ENCODE results near the gene CDC42EP5.

DNA sequence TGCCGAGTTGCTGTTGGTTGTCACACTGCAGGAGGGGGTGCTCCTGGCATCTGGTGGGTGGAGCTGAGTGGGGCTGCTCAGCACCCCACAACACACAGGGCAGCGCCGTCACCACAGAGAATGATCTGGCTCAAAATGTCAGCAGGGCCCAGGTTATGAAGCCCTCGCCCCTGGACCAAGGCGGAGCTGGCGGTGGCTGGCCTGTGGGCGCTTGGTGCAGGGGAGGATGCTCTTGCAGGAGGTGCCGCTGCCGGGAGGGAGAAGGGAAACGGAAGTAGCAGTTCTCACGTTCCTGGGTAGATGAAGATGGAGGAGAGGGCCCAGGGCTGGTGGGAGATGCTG, 38.3 kb downstream of the CDC42EP5 start:
- TF ChIP-seq, protein P1, sequence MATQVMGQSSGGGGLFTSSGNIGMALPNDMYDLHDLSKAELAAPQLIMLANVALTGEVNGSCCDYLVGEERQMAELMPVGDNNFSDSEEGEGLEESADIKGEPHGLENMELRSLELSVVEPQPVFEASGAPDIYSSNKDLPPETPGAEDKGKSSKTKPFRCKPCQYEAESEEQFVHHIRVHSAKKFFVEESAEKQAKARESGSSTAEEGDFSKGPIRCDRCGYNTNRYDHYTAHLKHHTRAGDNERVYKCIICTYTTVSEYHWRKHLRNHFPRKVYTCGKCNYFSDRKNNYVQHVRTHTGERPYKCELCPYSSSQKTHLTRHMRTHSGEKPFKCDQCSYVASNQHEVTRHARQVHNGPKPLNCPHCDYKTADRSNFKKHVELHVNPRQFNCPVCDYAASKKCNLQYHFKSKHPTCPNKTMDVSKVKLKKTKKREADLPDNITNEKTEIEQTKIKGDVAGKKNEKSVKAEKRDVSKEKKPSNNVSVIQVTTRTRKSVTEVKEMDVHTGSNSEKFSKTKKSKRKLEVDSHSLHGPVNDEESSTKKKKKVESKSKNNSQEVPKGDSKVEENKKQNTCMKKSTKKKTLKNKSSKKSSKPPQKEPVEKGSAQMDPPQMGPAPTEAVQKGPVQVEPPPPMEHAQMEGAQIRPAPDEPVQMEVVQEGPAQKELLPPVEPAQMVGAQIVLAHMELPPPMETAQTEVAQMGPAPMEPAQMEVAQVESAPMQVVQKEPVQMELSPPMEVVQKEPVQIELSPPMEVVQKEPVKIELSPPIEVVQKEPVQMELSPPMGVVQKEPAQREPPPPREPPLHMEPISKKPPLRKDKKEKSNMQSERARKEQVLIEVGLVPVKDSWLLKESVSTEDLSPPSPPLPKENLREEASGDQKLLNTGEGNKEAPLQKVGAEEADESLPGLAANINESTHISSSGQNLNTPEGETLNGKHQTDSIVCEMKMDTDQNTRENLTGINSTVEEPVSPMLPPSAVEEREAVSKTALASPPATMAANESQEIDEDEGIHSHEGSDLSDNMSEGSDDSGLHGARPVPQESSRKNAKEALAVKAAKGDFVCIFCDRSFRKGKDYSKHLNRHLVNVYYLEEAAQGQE (IDR thresholded peaks at IDR 0.05; ENCODE audit: insufficient read depth in 1 of 2, low read depth in 2 of 2, low read length in 2 of 2) = no peak
- TF ChIP-seq SIN3A (IDR thresholded peaks at IDR 0.05; ENCODE audit: borderline replicate concordance, insufficient read depth, low read length) (no peak), POLR2AphosphoS5 (IDR thresholded peaks at IDR 0.05; ENCODE audit: low read depth, low read length) (no peak), TAF1 (IDR thresholded peaks at IDR 0.05; ENCODE audit: borderline replicate concordance, insufficient read depth, low read length) (no peak), FOXP2 (optimal IDR thresholded peaks at IDR 0.05; ENCODE audit: borderline replicate concordance, extremely low read depth, extremely low read length, insufficient read depth) (no peak)
